OCI-LY1 (cell line): ENCODE results near the gene TARS1.

Experiments used
- CTCF ChIP-seq: fragments of 200-600 bp; sonication (generic), shearing (Covaris generic); IDR thresholded peaks from 2 replicates; pipeline ENCODE4 v1.5.1; 2017; ENCODE audit warnings: mild to moderate bottlenecking, antibody characterized with exemption, low read length, moderate library complexity, mixed read lengths
- EZH2 ChIP-seq: fragments of 200-600 bp; sonication (generic), shearing (Covaris generic); IDR thresholded peaks from 2 replicates; pipeline ENCODE4 v1.8.0; 2017; ENCODE audit warnings: borderline replicate concordance, mixed run types, mild to moderate bottlenecking, antibody characterized with exemption, low read length, moderate library complexity, mixed read lengths

DNA sequence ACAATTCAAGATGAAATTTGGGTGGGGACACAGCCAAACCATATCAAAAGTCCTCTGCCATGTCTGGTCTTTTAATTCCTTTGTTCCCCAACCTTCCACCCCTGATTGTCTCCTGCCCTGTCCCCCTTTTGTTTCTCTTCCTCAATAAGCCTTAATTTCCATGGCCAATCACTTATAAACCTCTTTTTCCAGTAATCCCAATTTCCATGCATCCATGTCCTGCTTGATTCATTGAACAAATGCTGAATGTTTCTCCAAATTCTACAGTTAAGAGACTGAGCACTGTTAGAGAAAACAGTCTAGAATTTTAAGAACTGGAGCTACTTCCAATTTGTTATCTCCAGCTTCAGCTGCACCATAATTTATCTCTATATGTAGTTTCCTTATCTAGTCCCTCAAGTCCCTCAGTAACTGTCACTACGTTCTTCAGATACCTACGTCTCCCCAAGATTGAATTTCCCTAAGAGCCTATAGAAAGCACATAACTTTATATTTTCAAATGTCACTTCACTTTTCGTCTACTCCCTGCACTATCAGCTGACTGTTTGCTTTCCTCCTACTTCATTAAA, 34.2 kb downstream of the TARS1 start:
- TF ChIP-seq CTCF: no peak
- no peak for TF ChIP-seq EZH2
